ENCODE data around the gene MGAT1.
"Not testable (repeated sequence)": the region's sequence is repeated elsewhere in the genome, so short reads cannot be mapped to it uniquely, and the experiment has no call there.

Gene MGAT1

GRCh38 chr5:180791611-180792213 is 10.9 kb downstream of the MGAT1 start:
- H3K27ac ChIP-seq, result no peak overlapping the region
- H3K4me3 ChIP-seq, result no peak overlapping the region

GRCh38 chr5:180790524-180790923 is 12.1 kb downstream of the MGAT1 start:
- peak overlapping the region in 1 of 21 experiments; percentile 31 for H3K27ac ChIP-seq
- no peak overlapping the region for H3K4me3 ChIP-seq

GRCh38 chr5:180790020-180790419 is 12.6 kb downstream of the MGAT1 start:
- Histone ChIP-seq H3K27ac (peak overlapping the region in 1 of 21 experiments; percentile 31), H3K4me3 (no peak overlapping the region)

- not testable (repeated sequence) for H3K4me3 ChIP-seq, H3K27ac ChIP-seq
Observed at GRCh38 chr5:180788651-180789410, 13.8 kb downstream of the MGAT1 start.

- Histone ChIP-seq H3K4me3 (no peak overlapping the region), H3K27ac (peak overlapping the region in 6 of 21 experiments; percentile 9 to 78 (median 64))
Observed at GRCh38 chr5:180787711-180788431, 14.7 kb downstream of the MGAT1 start.

GRCh38 chr5:180786531-180787398 is 15.8 kb downstream of the MGAT1 start:
- Histone ChIP-seq H3K4me3 (no peak overlapping the region), H3K27ac (peak overlapping the region in 20 of 21 experiments; percentile 19 to 84 (median 66))

GRCh38 chr5:180785794-180786221 is 16.8 kb downstream of the MGAT1 start:
- H3K4me3 ChIP-seq, result no peak overlapping the region
- H3K27ac ChIP-seq, result peak overlapping the region in 20 of 21 experiments; percentile 19 to 84 (median 66)

- no peak overlapping the region for H3K4me3 ChIP-seq
- H3K27ac ChIP-seq, result peak overlapping the region in 20 of 21 experiments; percentile 19 to 84 (median 66)
Observed at GRCh38 chr5:180785121-180785781, 17.4 kb downstream of the MGAT1 start.

GRCh38 chr5:180784497-180785097 is 18.0 kb downstream of the MGAT1 start:
- Histone ChIP-seq H3K27ac (peak overlapping the region in 5 of 21 experiments; percentile 47 to 84 (median 68)), H3K4me3 (no peak overlapping the region)

- Histone ChIP-seq H3K27ac (no peak overlapping the region), H3K4me3 (no peak overlapping the region)
Observed at GRCh38 chr5:180783340-180784052, 19.1 kb downstream of the MGAT1 start.

GRCh38 chr5:180782748-180783147 is 19.9 kb downstream of the MGAT1 start:
- Histone ChIP-seq H3K27ac (no peak overlapping the region), H3K4me3 (no peak overlapping the region)

- H3K4me3 ChIP-seq, H3K27ac ChIP-seq: not testable (repeated sequence)
Observed at GRCh38 chr5:180781900-180782326, 20.7 kb downstream of the MGAT1 start.

GRCh38 chr5:180779985-180780610 is 22.5 kb downstream of the MGAT1 start:
- H3K4me3 ChIP-seq, result no peak overlapping the region

GRCh38 chr5:180777475-180777874 is 25.1 kb downstream of the MGAT1 start:
- no peak overlapping the region for H3K4me3 ChIP-seq
- no peak overlapping the region for H3K27ac ChIP-seq

More at GRCh38 chr5:180779985-180780610, 22.5 kb downstream of the MGAT1 start:
- no peak overlapping the region for H3K27ac ChIP-seq

- Histone ChIP-seq H3K4me3 (no peak overlapping the region), H3K27ac (no peak overlapping the region)
Observed at GRCh38 chr5:180776376-180776775, 26.2 kb downstream of the MGAT1 start.

GRCh38 chr5:180775624-180776023 is 27.0 kb downstream of the MGAT1 start:
- Histone ChIP-seq H3K4me3 (no peak overlapping the region), H3K27ac (no peak overlapping the region)

GRCh38 chr5:180771839-180772238 is 30.8 kb downstream of the MGAT1 start:
- Histone ChIP-seq H3K27ac (no peak overlapping the region), H3K4me3 (no peak overlapping the region)

GRCh38 chr5:180769821-180770220 is 32.8 kb downstream of the MGAT1 start:
- Histone ChIP-seq H3K4me3 (no peak overlapping the region), H3K27ac (no peak overlapping the region)
